SK-N-SH treated with all-trans-retinoic acid at 6 μM for 48 hours (cell line): ENCODE measurements around the gene HOMER1.

Experiments
- ARNTL ChIP-seq: fragments of 450-650 bp; formaldehyde crosslinking; IDR thresholded peaks from 2 replicates; pipeline ENCODE4 v1.5.0; 2020; ENCODE audit warnings: low read depth, mild to moderate bottlenecking, moderate library complexity, borderline replicate concordance
- CREB5 ChIP-seq: fragments of 250-450 bp; sonication (Bioruptor Pico); IDR thresholded peaks from 2 replicates; pipeline ENCODE4 v1.5.1; 2020; ENCODE audit warnings: low read depth, mild to moderate bottlenecking, moderate library complexity
- CSDC2 ChIP-seq: fragments of 250-450 bp; sonication (Bioruptor Pico); IDR thresholded peaks from 2 replicates; pipeline ENCODE4 v1.5.0; 2020; ENCODE audit warnings: mild to moderate bottlenecking, moderate library complexity
- ISL1 ChIP-seq: fragments of 250-450 bp; sonication (Bioruptor Pico); IDR thresholded peaks from 2 replicates; pipeline ENCODE4 v2.1.2; 2022; ENCODE audit warnings: mild to moderate bottlenecking, moderate library complexity
- RARB ChIP-seq: fragments of 250-450 bp; sonication (Bioruptor Pico); IDR thresholded peaks from 2 replicates; pipeline ENCODE4 v1.8.0; 2021; ENCODE audit warnings: mild to moderate bottlenecking, moderate library complexity
- SNAI2 ChIP-seq: fragments of 250-450 bp; sonication (Bioruptor Pico); IDR thresholded peaks from 2 replicates; pipeline ENCODE4 v1.5.0; 2020; ENCODE audit warnings: mild to moderate bottlenecking, moderate library complexity
- ZFP3 ChIP-seq: fragments of 250-450 bp; sonication (Bioruptor Pico); IDR thresholded peaks from 2 replicates; pipeline ENCODE4 v1.5.0; 2020; ENCODE audit warnings: mild to moderate bottlenecking, moderate library complexity
- ZFP30 ChIP-seq: fragments of 450-650 bp; formaldehyde crosslinking; IDR thresholded peaks from 2 replicates; pipeline ENCODE4 v1.5.0; 2022; ENCODE audit warnings: mild to moderate bottlenecking, moderate library complexity
- ZNF565 ChIP-seq: fragments of 450-650 bp; formaldehyde crosslinking; conservative IDR thresholded peaks from 2 replicates; pipeline ENCODE4 v1.5.0; 2020; ENCODE audit warnings: low read depth, mild to moderate bottlenecking, moderate library complexity
- ZNF70 ChIP-seq: fragments of 450-650 bp; formaldehyde crosslinking; IDR thresholded peaks from 2 replicates; pipeline ENCODE4 v1.5.0; 2020; ENCODE audit warnings: mild to moderate bottlenecking, moderate library complexity
- ZNF8 ChIP-seq: fragments of 450-650 bp; formaldehyde crosslinking; IDR thresholded peaks from 2 replicates; pipeline ENCODE4 v1.5.0; 2020; ENCODE audit warnings: mild to moderate bottlenecking, moderate library complexity
- TF ChIP-seq, protein P1 (sequence below): fragments of 250-450 bp; sonication (Bioruptor Pico); IDR thresholded peaks from 2 replicates; pipeline ENCODE4 v1.8.0; 2020; ENCODE audit warnings: mild to moderate bottlenecking, moderate library complexity, borderline replicate concordance

GRCh38 chr5:79486116-79486515, 27.8 kb downstream of the HOMER1 start:
- TF ChIP-seq CREB5 (no peak), ZFP3 (CRISPR knock-in tag) (no peak), ZNF70 (CRISPR knock-in tag) (no peak), CSDC2 (CRISPR knock-in tag) (no peak), RARB (CRISPR knock-in tag) (no peak), ZNF565 (CRISPR knock-in tag) (no peak), ISL1 (CRISPR knock-in tag) (no peak), ZNF8 (CRISPR knock-in tag) (no peak), ZFP30 (CRISPR knock-in tag) (no peak), SNAI2 (CRISPR knock-in tag) (no peak), ARNTL (no peak)
- TF ChIP-seq, protein P1, sequence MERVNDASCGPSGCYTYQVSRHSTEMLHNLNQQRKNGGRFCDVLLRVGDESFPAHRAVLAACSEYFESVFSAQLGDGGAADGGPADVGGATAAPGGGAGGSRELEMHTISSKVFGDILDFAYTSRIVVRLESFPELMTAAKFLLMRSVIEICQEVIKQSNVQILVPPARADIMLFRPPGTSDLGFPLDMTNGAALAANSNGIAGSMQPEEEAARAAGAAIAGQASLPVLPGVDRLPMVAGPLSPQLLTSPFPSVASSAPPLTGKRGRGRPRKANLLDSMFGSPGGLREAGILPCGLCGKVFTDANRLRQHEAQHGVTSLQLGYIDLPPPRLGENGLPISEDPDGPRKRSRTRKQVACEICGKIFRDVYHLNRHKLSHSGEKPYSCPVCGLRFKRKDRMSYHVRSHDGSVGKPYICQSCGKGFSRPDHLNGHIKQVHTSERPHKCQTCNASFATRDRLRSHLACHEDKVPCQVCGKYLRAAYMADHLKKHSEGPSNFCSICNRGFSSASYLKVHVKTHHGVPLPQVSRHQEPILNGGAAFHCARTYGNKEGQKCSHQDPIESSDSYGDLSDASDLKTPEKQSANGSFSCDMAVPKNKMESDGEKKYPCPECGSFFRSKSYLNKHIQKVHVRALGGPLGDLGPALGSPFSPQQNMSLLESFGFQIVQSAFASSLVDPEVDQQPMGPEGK (CRISPR knock-in tag): no peak
